Activated CD8-positive, alpha-beta memory T cell treated with anti-CD3 and anti-CD28 coated beads for 4 hours (primary cell): Measurements from ENCODE around the gene ABLIM3.
A peak's percentile ranks its signal among the peaks of the same experiment; 100 is the strongest.

ENCODE experiments used
- DNase-seq, 2 donors: peaks; one replicate each; pipeline ENCODE4 v3.0.0-alpha.2; 2020; ENCODE audit warnings: low read depth in 2 of 2

The ABLIM3 gene

DNA sequence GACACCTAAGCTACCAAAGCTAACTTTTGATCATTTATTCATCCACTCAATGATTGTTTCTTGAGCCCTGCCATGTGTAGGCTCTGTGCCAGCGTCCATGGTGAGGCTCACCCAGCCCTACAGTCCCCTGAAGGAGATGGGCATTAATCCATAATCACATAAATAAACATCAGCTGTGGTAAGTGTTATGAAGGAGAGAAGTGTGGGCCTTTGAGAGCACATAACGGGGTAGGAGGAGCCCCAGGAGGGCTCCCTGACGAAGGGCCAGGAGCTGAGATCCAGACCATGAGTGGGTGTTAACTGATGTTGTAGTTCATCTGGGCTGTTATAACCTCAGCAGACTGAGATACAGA lies 76.5 kb downstream of the ABLIM3 start:
- no peak for DNase-seq

DNA sequence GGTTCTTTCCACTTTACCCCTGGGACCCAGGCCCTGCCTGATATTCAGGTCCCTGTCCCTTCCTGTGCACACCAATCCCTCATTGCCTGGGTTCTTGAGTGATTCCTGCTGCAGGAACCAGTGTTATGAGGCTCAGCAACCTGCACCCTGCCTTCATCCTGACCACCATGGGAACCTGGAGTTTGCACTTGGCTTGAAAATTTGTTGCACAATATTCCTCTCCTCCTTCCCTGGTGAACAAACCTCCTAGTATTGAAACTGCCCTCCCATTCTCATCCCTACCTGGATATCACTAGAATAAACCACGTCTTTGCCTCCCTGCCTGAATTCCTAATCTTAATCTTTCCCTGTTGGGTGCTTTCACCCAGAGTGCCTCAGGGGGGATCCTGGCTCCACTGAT lies 78.3 kb downstream of the ABLIM3 start:
- no peak for DNase-seq

DNA sequence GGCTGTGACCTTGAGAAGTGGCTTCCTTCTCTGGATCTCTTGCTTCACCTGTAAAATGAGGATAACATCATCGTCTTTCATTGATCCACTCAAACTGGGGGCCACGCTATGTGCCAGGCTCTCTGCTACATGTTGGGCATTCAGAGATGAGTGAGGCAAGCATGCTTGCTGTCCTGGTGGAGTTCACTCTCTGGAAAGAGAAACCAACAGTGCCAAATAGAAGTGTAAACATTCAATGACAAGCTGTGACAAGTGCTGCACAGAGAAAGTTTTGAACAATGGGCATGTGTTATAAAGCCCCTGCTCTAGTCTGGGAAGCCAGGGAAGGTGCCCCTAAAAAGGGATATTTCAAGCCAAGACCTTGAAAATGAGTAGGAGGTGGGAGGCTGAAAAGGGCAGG lies 79.5 kb downstream of the ABLIM3 start:
- DNase-seq: no peak

- DNase-seq: no peak
Measured at GRCh38 chr5:149221326-149221725, 80.0 kb downstream of the ABLIM3 start.

DNA sequence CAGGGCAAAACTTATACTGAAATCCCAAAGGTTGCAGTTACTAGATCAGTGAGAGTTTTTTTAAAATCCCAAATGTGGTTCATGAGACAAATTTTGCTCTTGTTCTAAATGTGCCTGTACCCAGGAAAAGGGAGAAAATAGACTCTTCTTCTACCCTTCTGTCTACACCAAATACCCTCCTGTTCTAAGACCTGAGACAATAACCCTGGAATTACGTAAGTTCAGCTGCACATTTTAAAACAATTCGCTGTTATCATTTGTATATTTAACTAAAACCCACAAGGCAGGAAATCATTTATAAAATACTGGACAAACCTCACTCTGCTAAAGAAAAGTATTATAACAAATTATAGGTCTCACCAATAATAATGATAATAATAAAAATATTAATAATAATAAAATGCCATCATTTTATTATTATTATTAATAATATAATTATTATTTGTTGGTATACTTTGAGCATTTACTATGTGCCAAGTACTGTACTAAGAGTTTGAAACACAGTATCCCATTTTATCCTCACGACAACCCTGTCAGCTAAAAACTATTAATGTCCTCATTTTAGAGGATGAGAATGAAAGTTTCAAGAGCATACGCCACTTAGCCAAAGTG lies 80.5 kb downstream of the ABLIM3 start:
- no peak for DNase-seq

DNA sequence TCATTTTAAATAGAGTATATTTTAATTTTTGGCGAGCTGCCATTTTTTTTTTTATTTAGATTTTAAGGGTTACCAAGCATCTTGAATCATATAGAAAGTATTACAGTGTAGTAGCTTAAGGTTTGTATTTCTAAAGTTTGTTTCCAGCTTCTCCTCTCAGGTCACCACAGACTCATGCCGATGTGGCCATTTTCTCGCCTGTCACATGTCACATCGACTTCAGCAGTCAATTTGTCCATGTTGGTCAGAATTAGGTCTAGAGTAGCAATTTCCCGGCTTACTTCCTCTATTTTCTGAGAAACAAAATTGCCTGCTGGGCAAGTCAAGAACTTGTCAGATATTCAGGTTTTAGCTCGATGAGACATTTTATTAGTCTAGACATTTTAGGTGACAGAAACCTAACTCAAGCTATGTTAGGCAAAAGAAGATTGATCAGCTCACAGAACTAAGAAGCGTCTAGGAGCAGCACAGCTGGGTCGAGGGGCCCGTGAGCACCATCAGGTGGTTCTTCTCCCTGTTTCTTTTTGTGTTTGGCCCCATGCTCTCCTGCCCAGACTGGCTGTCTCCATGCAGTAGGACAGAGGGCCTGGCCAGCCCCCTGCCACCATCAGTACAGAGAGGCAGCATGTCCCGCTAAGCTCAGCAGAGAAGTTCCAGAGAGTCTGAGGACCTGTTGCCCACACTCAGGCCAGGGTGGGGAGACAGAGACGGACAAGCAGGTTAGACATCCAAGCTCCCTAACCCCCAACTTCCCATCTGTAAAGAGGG lies 82.0 kb downstream of the ABLIM3 start:
- no peak for DNase-seq

GRCh38 chr5:149224282-149224681 lies 83.0 kb downstream of the ABLIM3 start:
- DNase-seq: no peak

- no peak for DNase-seq
Measured at GRCh38 chr5:149227168-149227826, 86.0 kb downstream of the ABLIM3 start.

- DNase-seq: no peak
Measured at GRCh38 chr5:149228618-149229297, 87.5 kb downstream of the ABLIM3 start.

GRCh38 chr5:149229298-149229937 lies 88.1 kb downstream of the ABLIM3 start:
- DNase-seq: no peak

DNA sequence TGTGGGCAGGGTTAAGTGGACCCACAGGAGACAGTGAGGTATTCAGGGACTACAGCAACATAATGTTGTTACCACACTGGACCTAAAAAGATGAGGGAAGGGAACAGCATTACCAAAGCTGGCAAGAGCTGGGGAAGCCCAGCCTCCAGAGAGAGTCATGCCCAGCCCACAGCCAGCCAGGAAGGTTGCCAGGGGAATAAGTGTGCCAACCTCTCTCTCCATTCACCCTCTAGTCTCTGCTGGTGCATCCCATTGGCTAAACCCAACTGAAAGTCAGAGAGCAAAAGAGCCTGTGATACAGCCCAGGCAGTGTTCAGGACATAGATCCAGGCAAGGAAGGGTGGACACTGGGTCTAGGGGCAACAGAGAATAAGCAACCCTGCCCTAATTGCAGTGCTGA lies 94.5 kb downstream of the ABLIM3 start:
- DNase-seq: no peak

DNA sequence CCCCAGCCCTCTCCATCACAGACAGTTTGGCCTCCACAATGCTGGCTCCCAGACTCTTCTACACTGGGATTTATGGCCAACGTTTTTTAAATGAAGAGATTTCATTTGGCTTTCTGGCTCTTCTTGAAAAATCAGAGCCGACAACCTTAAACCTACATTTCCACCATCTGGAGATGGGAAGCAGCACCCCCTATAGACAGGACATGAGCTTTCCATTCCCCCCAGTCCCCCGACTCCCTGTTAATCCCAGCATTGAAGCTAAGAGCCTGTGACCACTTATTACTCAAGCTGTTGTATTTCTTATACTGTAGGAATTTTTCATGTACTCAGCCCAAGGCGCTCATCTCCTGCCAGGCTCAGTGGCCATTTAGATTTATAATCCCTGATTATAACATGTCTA lies 96.4 kb downstream of the ABLIM3 start:
- DNase-seq: no peak

DNA sequence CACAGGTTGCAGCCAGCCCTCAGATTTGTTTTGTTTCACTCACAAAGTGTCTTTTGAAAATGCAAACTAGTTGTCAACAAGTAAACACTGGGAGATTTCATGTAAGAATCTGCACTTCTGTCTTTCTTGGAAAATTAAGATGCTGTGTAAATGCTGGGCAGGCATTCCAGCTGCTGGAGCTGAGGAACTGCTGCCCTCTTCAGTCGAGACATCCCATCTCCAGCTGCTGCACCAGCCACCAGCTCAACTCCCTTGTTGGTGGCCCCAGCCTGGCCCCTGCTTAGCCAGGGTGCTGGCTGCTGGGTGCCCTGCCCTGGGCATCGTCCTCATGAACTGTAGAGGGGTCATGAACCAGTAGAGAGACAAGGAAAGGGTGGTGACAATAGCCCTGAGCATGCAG lies 97.2 kb downstream of the ABLIM3 start:
- no peak for DNase-seq

DNA sequence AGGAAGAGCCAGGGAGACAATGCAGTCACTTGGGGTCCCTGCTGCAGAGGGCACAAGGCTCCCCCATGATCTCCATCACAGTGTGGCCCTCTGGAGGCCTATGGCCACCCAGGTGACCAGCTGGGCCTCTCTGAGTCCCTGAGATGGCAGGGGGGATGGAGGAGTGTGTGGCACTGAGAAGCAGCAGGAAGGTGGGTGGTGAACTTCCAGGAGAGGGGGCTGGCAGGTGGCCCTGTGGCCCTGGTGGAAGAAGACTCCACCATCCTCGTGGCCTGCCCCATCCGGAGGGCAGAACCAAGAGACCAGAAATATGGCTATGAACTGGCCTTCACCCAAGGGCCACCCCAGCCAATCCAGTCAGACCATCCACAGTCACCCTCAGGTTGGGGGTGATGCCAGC lies 98.6 kb downstream of the ABLIM3 start:
- DNase-seq: no peak

DNA sequence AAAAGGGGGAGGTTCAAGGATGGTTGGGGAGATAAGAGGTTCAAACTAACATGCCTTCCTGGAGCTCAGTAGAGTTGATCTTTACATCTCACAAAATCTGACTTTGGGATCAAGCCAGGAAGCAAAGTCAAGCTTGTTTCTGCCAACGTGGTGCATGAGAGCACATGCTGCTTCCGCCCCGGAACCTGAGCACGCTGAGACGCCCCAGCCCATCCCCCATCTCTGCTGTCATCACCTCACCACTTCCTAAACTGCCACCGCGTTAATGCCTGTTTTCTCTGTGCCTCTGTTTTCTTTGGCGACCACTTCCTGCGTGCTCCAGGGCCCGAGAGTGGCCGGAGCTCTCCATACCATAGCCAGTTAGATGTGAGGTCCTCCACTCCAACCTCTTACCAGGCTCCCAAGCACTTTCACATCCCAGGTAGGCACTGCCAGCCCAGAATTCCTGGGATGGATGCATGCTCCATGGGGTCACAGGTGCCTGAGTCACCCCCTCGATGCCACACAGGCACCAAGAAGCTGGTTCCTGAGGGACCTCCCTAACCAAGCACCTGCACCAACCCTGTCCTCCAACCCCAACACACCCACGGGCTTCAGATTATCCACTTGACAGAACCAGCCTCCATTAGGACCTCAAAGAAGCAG lies 99.2 kb downstream of the ABLIM3 start:
- peak; percentile 56 to 57 for DNase-seq

- no peak for DNase-seq
Measured at GRCh38 chr5:149242339-149242738, 101.0 kb downstream of the ABLIM3 start.

DNA sequence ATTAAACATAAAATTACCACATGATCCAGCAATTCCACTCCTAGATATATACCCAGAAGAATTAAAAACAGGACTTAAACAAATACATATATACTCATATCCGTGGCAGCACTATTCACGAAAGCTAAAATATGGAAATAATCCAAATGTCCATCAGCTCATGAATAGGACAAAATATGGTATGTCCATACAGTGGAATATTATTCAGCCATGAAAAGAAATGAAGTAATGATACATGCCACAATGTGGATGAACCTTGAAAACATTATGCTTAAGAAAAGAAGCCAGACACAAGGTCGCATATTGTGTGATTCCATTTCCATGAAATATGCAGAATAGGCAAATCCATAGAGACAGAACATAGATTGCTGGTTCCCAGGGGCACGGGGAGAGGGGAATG lies 105.6 kb downstream of the ABLIM3 start:
- no peak for DNase-seq

DNA sequence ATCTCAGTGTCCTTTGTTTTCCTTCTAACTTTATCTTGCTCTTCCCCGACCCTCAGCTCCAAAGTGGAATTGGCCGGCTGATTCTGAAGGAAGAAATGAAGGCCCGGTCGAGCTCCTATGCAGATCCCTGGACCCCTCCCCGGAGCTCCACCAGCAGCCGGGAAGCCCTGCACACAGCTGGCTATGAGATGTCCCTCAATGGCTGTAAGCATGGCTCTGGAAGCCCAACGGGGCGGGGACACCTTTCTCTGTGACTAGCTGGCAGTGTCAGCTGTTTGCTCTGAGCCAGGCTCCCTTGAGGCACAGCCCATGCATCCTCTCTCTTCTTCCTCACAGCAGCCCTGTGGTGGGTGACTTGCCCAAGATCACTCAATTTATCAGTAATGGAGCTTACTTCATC lies 106.4 kb downstream of the ABLIM3 start:
- DNase-seq: no peak

DNA sequence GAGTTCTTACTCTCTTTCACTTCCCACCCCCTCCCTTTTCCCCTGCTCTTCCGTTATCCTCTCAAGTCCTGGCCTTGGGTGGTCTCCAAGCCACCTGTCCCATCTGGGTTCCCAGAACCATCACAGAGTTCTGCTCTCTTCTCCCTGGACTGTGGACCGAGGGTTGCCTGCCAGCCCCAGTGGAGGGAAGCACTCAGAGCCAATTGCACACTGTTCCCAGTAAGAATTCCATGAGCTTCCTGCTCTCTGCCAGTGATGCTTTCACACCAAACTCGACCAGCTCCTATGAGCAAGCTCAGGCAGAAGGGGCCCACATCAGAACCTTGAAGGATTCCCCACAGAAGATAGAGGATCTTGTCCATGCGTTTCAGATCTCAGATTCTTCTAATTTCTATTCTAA lies 110.3 kb downstream of the ABLIM3 start:
- DNase-seq: no peak

DNA sequence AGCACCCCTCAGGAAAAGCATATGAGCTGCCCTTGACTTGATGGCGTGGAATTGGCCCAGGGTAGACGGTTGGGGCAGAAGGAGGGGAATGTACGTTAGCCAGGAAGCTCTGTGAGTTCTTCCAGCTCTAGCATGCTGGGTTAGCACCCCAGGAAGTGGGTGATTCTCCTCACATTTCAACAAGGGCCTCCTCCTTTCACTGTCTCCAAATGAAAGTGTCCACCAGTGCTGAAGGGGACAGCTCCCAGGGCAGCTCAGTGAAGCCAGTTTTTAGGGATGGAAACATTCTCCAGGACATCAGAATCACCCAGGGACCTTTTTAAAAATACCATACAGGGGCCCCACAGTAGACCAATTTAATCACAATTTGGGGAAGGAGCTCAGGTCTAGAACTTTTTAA lies 113.2 kb downstream of the ABLIM3 start:
- DNase-seq: no peak

DNA sequence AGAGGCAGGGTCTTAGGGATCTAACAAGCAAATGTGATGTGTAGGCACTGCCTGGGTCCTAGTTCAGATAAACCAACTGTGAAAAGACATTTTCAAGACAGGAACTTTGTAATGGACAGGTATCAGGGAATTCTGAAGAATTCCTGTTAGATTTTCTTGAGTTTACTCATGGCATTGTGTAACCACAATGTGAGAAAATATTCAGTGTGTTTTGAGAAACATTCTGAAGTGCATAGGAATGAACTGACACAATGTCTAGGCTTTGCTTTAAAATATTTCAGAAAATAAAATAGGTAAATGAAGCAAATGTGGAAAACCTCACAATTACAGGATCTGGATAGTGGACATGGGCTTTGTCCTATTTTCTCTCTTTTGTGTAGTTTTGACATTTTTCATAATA lies 115.2 kb downstream of the ABLIM3 start:
- DNase-seq: no peak

DNA sequence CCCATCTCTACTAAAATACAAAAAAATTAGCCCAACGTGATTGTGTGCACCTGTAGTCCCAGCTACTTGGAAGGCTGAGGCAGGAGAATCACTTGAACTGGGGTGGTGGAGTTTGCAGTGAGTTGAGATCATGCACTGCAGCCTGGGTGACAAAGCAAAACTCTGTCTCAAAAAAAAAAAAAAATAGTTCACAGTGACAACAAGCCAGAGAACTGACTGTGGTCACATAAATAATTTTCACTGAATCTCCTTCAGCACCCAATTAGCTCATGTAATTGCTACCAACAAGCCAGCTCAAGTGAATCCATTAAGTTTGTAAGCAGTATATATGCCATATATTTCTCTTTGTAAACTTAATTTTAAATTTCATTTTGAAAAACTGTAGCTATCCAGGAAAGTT lies 115.8 kb downstream of the ABLIM3 start:
- no peak for DNase-seq
